Hepatocyte (in vitro differentiated cells): ENCODE data around the gene WNT7B. TPM values are rescaled to one million over a fixed set of nuclear protein-coding genes. Genes with fewer than 3 reads are reported as not detected.

ENCODE experiments used
- DNase-seq: peaks from one replicate; pipeline ENCODE4 v3.0.0-alpha.2; 2016; ENCODE audit warnings: low spot score
- H2AFZ ChIP-seq: fragments of 200-600 bp; sonication (generic); 2 replicates; pipeline ENCODE4 v1.6.0; 2016; ENCODE audit warnings: antibody characterized with exemption, mild to moderate bottlenecking
- H3K27ac ChIP-seq: fragments of 200-600 bp; sonication (generic); 2 replicates; pipeline ENCODE4 v1.5.1; 2016; ENCODE audit warnings: mild to moderate bottlenecking
- H3K27me3 ChIP-seq: fragments of 200-600 bp; sonication (generic); 2 replicates; pipeline ENCODE4 v1.6.1; 2016
- H3K36me3 ChIP-seq: fragments of 200-600 bp; sonication (generic); replicated peaks from 2 replicates; pipeline ENCODE4 v1.5.1; 2016; ENCODE audit warnings: low read depth; ENCODE audit not compliant: insufficient read depth
- H3K4me1 ChIP-seq: fragments of 200-600 bp; sonication (generic); 2 replicates; pipeline ENCODE4 v1.5.1; 2016; ENCODE audit warnings: mild to moderate bottlenecking, moderate library complexity; ENCODE audit not compliant: insufficient read depth
- H3K4me2 ChIP-seq: fragments of 200-600 bp; sonication (generic); 2 replicates; pipeline ENCODE4 v1.6.0; 2016
- H3K4me3 ChIP-seq: fragments of 200-600 bp; sonication (generic); 2 replicates; pipeline ENCODE4 v1.5.1; 2016; ENCODE audit warnings: mild to moderate bottlenecking
- H3K79me2 ChIP-seq: fragments of 200-600 bp; sonication (generic); 2 replicates; pipeline ENCODE4 v1.6.0; 2017; ENCODE audit warnings: mild to moderate bottlenecking
- H3K9me2 ChIP-seq: fragments of 200-600 bp; sonication (generic); replicated peaks from 2 replicates; pipeline ENCODE4 v1.6.0; 2017; ENCODE audit warnings: mild to moderate bottlenecking; ENCODE audit not compliant: insufficient read depth
- H3K9me3 ChIP-seq: fragments of 200-600 bp; sonication (generic); 2 replicates; pipeline ENCODE4 v1.5.1; 2016; ENCODE audit warnings: low read depth, mild to moderate bottlenecking
- H4K20me1 ChIP-seq: fragments of 200-600 bp; sonication (generic); 2 replicates; pipeline ENCODE4 v1.6.0; 2016; ENCODE audit warnings: mild to moderate bottlenecking; ENCODE audit not compliant: insufficient read depth, poor library complexity, severe bottlenecking
- EZH2 ChIP-seq: fragments of 200-600 bp; sonication (generic); IDR thresholded peaks from 2 replicates; pipeline ENCODE4 v1.6.1; 2016; ENCODE audit warnings: antibody characterized with exemption, mild to moderate bottlenecking, borderline replicate concordance
- EZH2phosphoT487 ChIP-seq: fragments of 200-600 bp; sonication (generic); IDR thresholded peaks from one replicate; pipeline ENCODE4 v1.6.1; 2018; ENCODE audit warnings: antibody characterized with exemption, mild to moderate bottlenecking, low read depth, moderate library complexity; ENCODE audit not compliant: unreplicated experiment, severe bottlenecking
- WGBS: methylation state at CpG from one replicate; pipeline ENCODE4 v1.1.6; 2016; ENCODE audit warnings: low lambda C conversion rate; ENCODE audit errors: missing lambda C conversion rate; 5-methylcytosine and 5-hydroxymethylcytosine counted together
- polyA plus RNA-seq: library from polyadenylated mRNA; unstranded; fragments of >200 nt; fragmentation: Nextera tagmentation; extraction: Ambion mirVana; gene quantifications from 2 replicates; pipeline ENCODE4 v1.2.1, GENCODE V29; 2016
- total RNA-seq: library from RNA; depleted of rRNA; stranded (reverse); fragments of >200 nt; gene quantifications from 2 replicates; pipeline ENCODE4 v1.2.3, GENCODE V29; 2014
- TF ChIP-seq, protein P1 (sequence below): fragments of 200-600 bp; sonication (generic); IDR thresholded peaks from 2 replicates; pipeline ENCODE4 v1.5.1; 2016; ENCODE audit warnings: antibody characterized with exemption, mild to moderate bottlenecking; ENCODE audit not compliant: poor library complexity

Gene WNT7B
- total and polyA plus RNA-seq, 2 experiments from 2014 or later: 1.9 to 2.4 TPM

- H4K20me1 ChIP-seq: no peaks in the 10 kb centered on the region
- H3K9me2 ChIP-seq: no peaks in the 10 kb centered on the region
- WGBS: 90% methylated on average over 19 of the region's 19 CpGs
- H3K9me3 ChIP-seq: no peaks in the 10 kb centered on the region
- no peak overlapping the region for H3K4me2 ChIP-seq
- no peaks in the 10 kb centered on the region for H3K36me3 ChIP-seq
- no peak overlapping the region for H3K27ac ChIP-seq
- DNase-seq: no peak
- no peaks in the 10 kb centered on the region for H3K27me3 ChIP-seq
- no peak overlapping the region for H3K4me3 ChIP-seq
- H3K4me1 ChIP-seq: peaks cover 16% of the 10 kb centered on the region
- H2AFZ ChIP-seq: no peak overlapping the region
- TF ChIP-seq, protein P1, sequence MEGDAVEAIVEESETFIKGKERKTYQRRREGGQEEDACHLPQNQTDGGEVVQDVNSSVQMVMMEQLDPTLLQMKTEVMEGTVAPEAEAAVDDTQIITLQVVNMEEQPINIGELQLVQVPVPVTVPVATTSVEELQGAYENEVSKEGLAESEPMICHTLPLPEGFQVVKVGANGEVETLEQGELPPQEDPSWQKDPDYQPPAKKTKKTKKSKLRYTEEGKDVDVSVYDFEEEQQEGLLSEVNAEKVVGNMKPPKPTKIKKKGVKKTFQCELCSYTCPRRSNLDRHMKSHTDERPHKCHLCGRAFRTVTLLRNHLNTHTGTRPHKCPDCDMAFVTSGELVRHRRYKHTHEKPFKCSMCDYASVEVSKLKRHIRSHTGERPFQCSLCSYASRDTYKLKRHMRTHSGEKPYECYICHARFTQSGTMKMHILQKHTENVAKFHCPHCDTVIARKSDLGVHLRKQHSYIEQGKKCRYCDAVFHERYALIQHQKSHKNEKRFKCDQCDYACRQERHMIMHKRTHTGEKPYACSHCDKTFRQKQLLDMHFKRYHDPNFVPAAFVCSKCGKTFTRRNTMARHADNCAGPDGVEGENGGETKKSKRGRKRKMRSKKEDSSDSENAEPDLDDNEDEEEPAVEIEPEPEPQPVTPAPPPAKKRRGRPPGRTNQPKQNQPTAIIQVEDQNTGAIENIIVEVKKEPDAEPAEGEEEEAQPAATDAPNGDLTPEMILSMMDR: no peak
- TF ChIP-seq EZH2phosphoT487 (no peak), EZH2 (no peak)
- no peaks in the 10 kb centered on the region for H3K79me2 ChIP-seq
Measured at GRCh38 chr22:46004105-46004866, 27.3 kb upstream of the WNT7B start.

- H4K20me1 ChIP-seq: no peaks in the 10 kb centered on the region
- H3K4me2 ChIP-seq: no peak overlapping the region
- peaks cover 16% of the 10 kb centered on the region for H3K4me1 ChIP-seq
- DNase-seq: no peak
- TF ChIP-seq EZH2 (no peak), EZH2phosphoT487 (no peak)
- TF ChIP-seq, protein P1: no peak
- no peaks in the 10 kb centered on the region for H3K9me3 ChIP-seq
- no peaks in the 10 kb centered on the region for H3K79me2 ChIP-seq
- no peaks in the 10 kb centered on the region for H3K27me3 ChIP-seq
- H3K9me2 ChIP-seq: no peaks in the 10 kb centered on the region
- no peaks in the 10 kb centered on the region for H3K36me3 ChIP-seq
- 90% methylated on average over 24 of the region's 24 CpGs for WGBS
- no peak overlapping the region for H3K27ac ChIP-seq
- H2AFZ ChIP-seq: no peak overlapping the region
- no peak overlapping the region for H3K4me3 ChIP-seq
Measured at GRCh38 chr22:46003271-46004091, 26.5 kb upstream of the WNT7B start.

DNA sequence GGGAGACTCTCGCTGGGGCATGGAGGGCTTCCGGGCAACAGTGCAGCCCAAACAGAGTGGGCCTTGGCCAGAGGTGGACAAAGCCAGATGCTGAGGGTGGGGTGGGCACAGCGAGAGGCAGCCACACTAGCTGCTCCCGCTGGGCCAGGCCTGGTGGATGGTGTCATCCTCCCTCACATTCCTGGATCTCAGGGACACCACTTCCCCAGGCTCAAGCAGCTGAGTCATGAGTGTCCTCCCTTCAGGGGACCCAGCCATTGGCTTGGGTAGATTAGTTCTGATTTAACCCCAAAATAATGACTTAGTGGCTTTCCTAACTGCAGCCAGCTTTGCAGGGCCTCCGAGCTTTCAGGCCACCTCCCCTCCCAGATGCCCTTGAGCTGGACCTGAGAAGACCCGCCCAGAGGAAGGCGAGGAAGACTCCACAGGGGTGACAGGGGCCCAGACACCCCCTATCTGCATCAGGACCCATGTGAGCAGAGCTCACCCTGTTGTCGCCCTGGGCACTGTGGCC is 25.9 kb upstream of the WNT7B start:
- no peaks in the 10 kb centered on the region for H3K36me3 ChIP-seq
- H3K27ac ChIP-seq: no peak overlapping the region
- no peaks in the 10 kb centered on the region for H3K9me2 ChIP-seq
- peaks cover 12% of the 10 kb centered on the region for H3K4me1 ChIP-seq
- H3K27me3 ChIP-seq: no peaks in the 10 kb centered on the region
- H3K4me3 ChIP-seq: no peak overlapping the region
- TF ChIP-seq, protein P1: no peak
- TF ChIP-seq EZH2phosphoT487 (no peak), EZH2 (no peak)
- no peak overlapping the region for H3K4me2 ChIP-seq
- H3K79me2 ChIP-seq: no peaks in the 10 kb centered on the region
- H3K9me3 ChIP-seq: no peaks in the 10 kb centered on the region
- H4K20me1 ChIP-seq: no peaks in the 10 kb centered on the region
- H2AFZ ChIP-seq: no peak overlapping the region
- WGBS: 85% methylated on average over 8 of the region's 8 CpGs
- no peak for DNase-seq
